ENCODE measurements around the gene TTC23.

DNA sequence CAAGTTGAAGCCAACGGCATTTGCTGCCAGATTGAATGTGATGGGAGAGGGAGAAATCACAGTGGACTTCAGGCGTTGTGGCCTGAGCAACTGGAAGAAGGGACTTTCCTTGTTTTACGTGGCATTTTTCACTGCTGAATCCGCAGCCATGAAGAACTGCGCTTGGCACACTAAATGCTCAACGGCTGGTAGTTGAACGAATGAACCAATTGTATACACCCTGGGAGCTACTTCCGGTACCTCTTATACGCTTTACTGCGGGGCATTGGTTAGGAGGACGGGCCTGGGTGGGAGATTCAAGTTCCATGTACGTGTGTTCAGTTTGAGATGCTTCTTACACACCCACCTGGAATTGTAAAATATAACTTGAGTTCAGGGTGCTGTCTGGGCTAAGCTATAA, 139.3 kb downstream of the TTC23 start:
- TF ChIP-seq POLR2AphosphoS5 (IDR thresholded peaks at IDR 0.05; ENCODE audit: borderline replicate concordance, low read depth, low read length) (no peak), EZH2 (IDR thresholded peaks at IDR 0.05) (no peak)
